HG03460 (cell line): ENCODE results near the gene LRGUK.

Experiments used
- ATAC-seq: cut with Tn5 transposase; IDR thresholded peaks from one replicate; pipeline ENCODE4 v1.9.1; 2021; ENCODE audit not compliant: unreplicated experiment

The LRGUK gene

DNA sequence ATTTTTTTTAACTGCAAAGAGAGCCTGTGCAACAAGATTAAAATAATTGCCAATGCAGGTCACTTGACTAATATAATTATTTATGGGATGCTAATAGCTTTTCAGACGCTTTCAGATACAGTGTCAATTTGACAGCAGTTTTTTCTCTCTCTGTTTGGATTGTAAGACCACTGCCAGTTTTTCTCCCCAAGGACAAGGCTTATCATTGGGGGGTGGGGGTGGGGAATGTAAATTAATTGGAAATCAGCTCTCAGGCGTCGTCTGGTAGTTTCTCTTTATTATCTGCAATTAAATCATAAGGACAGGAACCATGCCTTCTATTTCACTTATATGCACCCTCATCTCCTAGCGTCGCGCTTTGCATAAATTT lies 559 bp upstream of the LRGUK start:
- ATAC-seq, result no peak

DNA sequence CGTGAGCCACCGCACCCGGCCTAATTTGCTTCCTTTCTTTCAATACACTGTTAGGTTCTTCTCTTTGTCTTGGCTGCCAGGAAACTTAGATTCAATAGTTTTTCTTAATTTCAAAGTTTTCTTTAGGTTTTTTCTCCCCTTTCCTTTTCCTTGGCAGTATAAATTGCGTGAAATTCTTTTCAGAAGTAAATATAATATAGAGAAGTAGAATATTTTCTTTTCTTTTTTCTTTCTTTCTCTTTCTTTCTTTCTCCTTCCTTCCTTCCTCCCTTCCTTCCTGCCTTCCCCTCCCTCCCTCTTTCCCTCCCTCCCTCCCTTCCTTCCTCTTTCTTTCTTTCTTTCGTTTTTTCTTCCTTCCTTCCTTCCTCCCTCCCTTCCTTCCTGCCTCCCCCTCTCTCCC lies 1.7 kb downstream of the LRGUK start:
- no peak for ATAC-seq

DNA sequence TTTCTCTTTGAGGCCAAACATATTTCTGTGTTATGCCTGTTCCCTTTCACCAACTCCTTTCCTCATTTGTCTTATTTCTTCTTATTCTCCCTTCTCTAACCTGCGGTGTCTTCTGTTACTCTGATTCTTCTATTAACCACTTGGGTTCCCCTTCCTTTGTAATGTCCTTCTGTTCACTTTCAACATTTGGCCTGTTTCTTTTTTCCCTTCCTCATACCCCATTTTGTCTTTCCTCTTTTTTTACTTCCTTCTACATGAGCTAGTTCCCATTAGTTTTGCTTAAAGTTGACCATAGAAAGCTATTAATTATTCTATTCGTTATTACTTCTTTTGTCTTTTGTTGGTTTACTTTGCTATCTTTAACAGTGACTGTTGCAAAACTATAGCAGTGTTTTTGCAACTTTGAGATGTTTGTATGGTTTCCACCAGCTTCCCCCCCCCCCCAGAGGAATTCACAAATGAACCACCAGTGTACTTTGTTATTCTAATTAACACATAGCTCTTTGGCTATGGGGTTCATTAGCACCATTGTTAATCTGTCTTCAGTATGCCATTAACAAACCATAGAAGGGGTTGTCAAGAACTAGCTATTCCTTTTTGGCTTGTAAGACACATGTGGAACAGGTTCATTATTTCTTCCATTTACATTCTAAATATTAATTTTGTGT lies 2.9 kb downstream of the LRGUK start:
- no peak for ATAC-seq

DNA sequence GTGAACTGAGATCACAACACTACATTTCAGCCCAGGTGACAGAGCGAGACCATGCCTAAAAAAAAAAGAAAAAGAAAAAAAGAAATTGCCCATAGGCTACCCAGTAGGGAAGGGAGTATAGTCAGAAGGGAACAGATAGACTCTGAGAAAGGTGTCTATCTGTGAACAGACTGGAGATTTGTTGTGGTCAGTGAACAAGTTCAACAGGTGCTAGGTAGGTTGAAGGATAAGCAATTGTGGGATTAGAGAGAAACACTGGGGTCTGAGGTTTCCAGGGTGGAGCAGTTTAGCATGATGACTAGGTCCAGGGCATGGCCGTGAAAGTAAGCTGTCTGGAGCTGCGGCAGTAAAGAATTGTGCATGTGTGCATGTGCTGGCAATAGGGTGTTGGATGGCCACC lies 6.9 kb downstream of the LRGUK start:
- no peak for ATAC-seq

DNA sequence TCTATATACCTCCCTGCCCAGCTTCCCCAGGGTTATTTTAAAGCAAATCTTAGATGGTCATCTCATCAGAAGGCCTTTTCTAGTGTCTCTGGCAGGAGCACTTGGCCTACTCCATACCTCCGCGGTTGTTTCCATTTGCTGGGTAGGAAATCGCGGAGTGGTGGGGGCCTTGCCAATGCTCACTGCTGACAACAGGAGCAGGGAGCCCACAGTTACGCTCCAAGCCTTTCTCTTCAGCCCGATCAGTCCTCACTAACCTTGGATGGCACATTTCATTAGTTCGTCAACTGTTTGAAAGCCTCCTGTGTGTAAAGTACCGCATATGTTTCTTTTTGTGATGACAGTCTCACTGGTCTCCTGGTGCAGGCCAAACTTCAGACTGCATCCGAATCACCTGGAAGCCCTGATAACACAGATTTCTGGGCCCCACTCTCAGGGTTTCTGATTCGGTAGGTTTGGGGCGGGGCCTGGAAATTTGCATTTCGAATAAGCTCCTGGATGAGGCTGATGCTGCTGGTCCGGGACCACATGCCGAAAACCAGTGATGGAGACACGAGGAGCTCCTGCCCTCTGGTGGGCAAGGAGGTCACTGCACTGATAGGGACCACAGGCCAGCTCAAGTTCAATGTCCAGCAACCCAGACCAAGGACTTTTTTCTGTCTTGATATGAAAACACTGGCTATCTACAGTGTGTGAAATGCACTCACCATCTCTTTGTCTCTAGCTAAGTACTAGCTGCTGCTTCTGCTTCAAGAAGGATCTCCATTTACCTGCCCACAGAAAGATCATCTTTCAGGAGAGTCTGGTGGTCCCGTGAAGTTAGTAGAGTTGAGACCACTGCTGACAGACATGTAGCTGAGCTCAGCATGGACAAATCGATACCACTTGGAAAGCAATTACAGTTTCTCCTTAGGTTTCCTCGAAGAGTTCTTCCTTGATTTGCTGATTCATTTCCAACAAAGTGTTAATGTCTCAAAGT lies 14.0 kb downstream of the LRGUK start:
- ATAC-seq, result peak; percentile 85

DNA sequence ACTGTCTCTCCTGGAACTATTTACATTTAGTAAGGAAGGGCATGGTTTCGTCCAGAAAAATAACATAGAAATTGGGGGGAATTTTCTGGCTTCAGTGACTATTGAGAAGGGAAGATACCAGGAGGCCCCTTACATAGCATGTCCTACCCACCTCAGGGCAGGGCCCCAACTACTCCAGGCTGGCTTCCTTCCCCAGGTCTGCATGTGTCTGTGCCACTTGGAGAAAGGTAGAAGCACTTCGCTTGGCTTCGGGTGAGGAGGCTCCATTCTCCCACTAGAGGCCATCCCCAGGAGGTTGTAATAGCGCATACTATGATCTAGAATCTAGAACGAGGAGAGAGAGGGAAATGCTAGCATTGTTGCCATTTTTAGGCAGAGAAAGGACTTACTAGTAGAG lies 14.7 kb downstream of the LRGUK start:
- no peak for ATAC-seq

DNA sequence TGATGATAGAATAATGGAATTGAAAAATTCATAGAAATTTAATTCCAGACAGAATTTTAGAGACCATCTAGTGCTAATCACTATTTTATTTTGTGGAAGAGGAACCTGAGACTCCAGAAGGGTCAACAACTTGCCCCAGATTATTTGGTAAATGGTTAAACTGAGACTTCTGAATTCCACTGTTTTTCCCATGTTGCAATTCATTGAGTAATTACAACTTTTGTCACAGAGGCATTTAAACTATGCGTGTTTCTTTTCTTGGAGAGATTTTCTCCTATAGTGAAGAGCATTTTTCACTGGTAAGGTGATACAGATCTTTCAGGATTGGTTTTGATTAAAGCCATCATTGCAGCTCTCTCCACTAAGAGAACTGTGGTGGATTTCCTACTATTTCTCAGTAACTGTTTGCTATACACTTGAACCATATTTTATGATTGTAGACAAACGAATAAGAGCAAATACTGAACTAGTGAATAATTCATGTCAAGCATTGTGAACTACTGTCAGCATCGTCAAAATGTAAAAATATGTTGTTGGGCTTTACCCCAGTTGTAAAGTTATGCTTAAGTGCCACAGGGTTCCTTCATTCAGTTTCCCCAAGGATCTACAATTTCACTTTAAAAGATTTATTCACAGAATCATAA lies 26.5 kb downstream of the LRGUK start:
- ATAC-seq, result no peak

DNA sequence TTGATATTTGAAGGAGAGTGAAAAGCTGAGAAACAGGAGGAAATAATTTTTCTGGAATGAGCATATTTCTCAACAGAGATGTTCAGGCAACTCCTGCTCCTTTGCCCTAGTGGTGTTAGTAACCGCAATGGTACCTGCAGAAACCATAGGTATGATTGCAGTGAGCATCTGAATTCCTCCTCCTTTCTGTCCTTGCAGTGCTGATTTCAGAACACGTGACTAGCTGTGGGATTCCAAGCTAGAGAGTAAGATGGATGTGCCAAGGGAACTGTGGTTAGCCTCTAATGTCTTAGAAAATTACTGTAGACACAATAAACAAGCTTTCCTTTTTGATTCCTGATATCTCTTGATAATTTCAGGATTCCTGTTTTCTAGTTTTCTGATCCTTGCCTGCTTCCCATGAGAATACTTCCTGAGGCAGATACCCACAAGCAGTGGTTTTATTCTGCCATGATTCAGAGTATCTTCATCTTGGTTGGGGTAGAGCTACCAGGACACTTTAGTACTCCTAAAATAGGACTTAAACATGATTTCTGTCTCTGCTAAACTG lies 27.5 kb downstream of the LRGUK start:
- ATAC-seq, result no peak

DNA sequence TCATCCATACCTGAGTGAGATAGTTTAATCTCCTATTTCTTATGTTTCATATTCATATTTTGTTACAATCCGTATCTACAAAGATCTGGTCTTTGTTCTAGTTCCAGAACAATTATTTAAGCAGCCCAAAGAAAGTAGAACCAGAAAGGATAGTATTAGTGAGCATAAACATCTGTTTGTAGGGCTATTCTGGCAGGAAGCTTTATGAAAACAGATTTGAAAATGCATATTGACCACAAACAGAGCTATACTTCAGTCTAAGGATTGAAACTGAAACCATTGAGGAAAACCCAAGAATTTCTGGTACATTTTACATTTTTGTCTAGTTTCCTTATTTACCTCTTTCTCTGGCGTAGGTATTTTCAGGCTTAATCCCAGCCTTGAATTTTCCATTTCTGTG lies 28.1 kb downstream of the LRGUK start:
- no peak for ATAC-seq

DNA sequence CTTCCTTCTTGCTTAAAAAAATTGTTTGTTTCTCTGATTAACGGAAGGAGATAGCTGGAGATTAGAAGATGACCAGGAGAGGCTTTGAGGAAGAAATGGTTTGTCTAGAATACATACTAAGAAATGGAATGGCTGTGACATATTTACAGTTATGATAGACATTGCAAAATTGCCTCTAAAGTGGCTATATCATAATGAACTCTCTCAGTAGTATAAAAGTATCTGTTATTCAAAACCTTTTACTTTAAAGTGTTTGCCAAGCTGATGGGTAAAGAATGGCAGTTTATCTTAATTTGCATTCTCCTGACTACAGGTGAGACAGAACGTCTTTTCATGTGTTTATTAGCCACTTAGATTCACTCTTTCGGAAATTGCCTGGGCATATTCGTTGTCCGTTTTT lies 28.7 kb downstream of the LRGUK start:
- ATAC-seq, result no peak

DNA sequence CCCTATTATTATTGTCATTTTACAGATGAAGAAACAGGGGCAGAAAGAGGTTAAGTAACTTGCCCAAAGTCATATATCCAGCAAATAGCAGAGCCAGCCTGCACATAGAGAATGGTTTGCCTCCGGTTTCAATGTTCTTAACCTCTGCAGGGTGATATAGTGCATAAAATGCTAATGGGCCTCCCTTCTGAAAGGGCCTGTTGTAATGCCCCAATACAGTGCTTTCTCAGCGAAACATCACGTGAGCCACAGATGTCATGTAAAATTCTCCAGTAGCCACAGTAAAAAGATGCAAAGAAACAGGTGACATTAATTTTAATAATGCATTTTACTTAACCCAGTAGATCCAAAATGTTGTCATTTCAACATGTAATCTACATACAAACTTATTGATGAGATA lies 38.1 kb downstream of the LRGUK start:
- no peak for ATAC-seq

DNA sequence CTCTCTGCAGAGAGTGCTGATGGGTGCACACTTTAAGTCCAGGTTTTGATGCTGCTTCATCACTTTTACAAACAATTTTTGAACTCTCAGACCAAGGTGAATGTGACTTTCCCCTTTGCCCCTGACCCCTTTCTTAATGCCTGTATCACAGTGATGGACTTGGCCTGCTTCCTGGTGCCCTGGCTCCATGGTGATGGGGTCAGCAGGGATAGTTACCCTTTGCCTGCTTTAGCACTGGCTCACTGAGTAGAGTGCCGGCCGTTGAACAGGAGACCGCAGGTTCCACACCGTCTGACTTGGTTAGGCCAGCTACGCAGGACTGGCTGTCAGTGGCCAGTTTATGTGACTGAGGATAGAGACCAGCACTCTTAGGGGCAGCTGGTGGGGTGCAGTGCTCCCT lies 40.1 kb downstream of the LRGUK start:
- no peak for ATAC-seq

DNA sequence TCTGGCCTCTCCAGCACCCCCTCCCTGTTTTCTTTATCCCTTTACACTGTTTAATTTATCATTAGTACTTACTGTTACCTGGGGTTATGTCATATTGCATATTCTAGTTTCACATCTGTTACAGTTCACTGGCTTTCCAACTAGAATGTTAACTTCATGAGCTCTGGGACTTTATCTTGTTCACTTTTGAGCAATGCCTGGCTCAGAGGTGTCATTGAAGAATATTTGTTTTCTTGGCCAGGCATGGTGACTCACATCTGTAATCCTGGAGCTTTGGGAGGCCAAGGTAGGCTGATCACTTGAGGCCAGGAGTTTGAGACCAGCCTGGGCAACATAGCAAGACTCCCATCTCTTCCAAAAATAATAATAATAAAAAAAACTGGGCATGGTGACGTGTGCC lies 40.7 kb downstream of the LRGUK start:
- ATAC-seq, result no peak

DNA sequence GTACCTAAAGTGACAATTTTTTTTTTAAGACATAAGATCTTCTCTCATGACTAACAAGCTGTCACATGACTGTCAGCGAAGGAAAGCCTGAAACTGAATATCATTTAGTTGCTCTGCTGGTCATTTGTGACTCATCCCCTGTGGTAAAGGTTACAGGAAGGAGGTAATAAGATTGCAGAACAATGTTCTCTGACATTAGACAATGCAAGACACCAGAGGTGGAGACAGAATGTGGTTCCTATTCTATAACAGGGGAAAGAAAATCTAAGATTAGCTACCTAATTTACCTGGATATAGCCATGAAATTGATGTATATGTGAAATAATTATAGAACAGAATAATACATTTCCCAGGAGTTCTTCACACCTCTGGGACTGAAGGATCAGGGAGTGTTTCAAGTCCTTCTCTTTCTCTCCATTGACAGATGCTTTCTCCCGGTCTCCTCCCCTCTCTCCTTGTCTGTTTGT lies 47.7 kb downstream of the LRGUK start:
- ATAC-seq, result peak; percentile 87

DNA sequence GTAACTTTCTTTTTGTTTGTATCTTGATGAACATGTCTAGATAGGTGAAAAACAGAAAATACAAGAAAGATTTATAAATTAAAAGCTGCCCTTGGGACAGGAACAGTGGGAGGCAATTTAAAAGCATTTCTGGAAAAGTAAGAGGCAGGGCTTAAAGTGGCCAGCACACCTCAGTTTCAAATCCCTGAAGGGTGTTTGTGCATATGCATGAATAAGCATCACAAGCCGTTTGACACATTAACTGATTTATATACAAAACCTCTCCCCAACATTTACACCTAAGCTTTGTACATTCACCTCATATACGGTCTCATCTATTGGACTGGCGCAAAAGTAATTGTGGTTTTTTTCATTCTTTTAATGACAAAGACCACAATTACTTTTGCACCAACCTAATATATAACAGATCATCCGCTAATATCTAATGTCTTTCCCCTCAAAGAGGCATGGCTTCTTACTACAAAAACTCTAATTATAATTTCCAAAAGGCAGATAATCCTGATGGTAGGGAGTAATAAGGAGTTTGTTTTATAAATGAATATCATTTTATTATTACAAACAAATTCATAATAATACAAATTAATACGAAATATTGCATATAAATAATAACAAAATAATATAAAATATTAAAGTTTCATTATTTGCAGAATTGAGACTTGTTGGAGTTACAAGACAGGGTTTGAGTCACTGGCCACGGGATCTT lies 48.3 kb downstream of the LRGUK start:
- ATAC-seq, result no peak

DNA sequence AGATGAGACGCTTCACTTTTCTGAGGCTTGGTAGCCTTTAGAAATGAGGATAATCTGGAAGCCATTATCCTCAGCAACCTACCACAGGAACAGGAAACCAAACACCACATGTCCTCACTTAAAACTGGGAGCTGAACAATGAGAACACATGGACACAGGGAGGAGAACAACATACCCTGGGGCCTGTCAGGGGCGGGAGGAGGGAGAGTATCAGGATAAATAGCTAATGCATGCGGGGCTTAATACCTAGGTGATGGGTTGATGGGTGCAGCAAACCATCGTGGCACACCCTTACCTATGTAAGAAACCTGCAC lies 48.9 kb downstream of the LRGUK start:
- ATAC-seq, result no peak

DNA sequence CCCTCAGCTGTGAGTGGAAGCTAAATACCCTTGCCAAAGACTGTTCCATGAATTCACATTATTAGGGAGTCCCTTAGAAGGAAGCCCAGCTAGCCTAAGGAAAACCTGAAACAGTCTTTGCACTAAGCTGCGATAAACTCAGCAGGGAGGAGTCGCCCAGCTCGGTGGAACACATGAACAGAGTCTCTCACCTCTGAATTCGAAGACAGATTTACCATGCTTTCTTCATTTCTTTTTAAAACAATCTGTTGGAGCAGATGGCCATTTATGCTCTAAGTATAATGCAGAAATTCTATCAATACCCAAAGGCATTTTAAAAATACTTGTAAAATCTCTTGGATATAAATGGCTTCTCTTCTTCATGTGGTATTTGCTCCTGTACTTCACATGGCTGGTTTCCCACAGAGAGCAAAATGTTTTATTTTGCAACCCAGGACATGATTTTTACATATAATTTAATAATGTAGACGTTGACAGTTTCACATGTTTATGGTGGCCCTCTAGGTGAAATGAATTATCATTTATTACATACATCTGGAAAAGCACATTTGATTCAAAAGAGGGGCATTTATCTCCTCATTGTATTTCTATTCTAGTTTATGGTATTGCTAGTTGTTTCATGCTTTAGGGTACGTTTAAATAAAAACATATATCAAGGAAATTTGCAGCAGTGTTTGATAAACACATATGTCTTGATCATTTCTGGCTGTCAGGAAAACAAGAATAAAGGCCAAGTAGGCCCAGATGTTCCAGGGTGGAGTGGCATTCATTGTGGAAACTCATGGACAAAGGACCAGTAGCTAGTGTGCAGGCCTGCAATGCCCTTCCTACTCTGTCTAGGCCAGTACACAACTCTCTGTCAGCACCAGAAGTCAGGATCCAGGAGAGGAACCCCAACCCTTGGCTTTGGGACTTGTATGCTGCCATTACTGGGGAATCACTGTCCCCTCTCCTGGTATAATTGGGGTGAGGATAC lies 52.2 kb downstream of the LRGUK start:
- no peak for ATAC-seq

DNA sequence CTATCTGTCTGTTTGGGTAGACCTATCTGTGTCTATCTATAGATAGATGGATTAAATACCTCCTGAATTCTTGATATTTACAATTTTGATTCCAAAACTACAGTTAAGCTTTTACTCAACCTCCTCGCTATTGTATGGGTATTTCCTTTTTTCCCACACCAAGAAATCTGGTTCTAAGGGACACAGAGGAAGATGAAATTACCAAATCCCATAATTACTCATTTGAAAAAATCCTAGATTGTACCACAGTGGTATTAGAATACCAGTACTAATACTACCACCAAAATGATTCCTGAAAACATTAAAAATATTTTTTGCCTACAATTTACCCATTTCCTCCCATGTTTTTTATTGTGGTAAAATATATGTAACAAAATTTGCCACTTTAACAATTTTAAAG lies 53.2 kb downstream of the LRGUK start:
- no peak for ATAC-seq

DNA sequence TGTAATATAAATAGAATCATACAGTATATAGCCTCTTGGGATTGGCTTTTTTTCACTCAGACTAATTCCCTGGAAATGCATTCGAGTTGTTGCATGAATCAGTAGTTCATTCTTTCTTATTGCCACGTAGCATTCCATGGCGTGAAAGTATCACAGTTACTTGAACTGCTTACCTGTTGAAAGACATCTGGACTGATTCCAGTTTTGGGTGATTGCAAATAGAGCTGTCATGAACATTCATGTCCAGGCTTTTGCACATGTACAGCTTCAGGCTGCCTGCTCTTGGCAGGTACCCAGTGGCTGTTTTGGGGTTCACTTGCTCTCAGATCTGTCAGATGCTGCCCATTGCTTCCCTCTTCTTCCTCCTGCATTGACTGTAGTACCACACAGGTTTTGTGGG lies 54.9 kb downstream of the LRGUK start:
- no peak for ATAC-seq

DNA sequence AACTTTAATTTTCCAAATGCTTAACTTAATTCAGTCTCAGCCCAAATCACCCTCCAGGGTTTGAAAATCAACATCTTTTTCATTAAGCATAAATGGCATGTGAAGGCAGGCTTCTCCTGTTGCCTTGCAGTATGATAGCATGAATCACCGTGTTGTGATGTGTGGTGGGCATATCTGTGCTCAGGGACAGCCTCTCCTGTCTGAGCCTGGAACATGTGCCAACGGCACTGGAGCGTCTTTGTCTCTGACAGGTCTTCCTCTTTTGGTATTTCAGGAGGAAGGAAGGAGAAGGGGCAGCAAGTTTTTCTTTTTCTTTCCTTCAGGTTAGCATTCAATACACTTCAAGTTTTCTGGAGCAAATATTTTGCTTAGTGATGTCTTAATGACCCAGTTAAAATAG lies 57.6 kb downstream of the LRGUK start:
- ATAC-seq, result no peak
